Measurements from ENCODE around the gene ZNF563. TPM values are rescaled to one million over a fixed set of nuclear protein-coding genes. Genes with fewer than 3 reads are reported as not detected.

ZNF563 gene
- polyA plus RNA-seq, 2 of the 4 experiments (the other 2 are of a cell fraction) = not detected

- no peak for TF ChIP-seq CBX2 (IDR thresholded peaks at IDR 0.05; ENCODE audit: borderline replicate concordance, low read depth)
- TF ChIP-seq ELK1 (IDR thresholded peaks at IDR 0.05; ENCODE audit: low read depth, low read length) = no peak
- no peak for TF ChIP-seq PHF8 (IDR thresholded peaks at IDR 0.05; ENCODE audit: borderline replicate concordance, low read depth)
- TF ChIP-seq POLR2A (IDR thresholded peaks at IDR 0.05; ENCODE audit: low read length) = no peak
- no peak for TF ChIP-seq E2F6 (IDR thresholded peaks at IDR 0.05; ENCODE audit: borderline replicate concordance, low read depth)
- TF ChIP-seq BCL3 (IDR thresholded peaks at IDR 0.05) = no peak
- TF ChIP-seq HDAC2 (IDR thresholded peaks at IDR 0.05) = no peak
- no peak for TF ChIP-seq RCOR1 (IDR thresholded peaks at IDR 0.05; ENCODE audit: low read depth, low read length)
- no peak for TF ChIP-seq TP53 (CRISPR knock-in tag; IDR thresholded peaks at IDR 0.05)
- TF ChIP-seq HOXA7 (CRISPR knock-in tag; IDR thresholded peaks at IDR 0.05) = no peak
- TF ChIP-seq HMGXB4 (CRISPR knock-in tag; IDR thresholded peaks at IDR 0.05; ENCODE audit: borderline replicate concordance) = no peak
- no peak for TF ChIP-seq NPAS2 (CRISPR knock-in tag; IDR thresholded peaks at IDR 0.05; ENCODE audit: borderline replicate concordance)
- no peak for TF ChIP-seq ZFP36 (IDR thresholded peaks at IDR 0.05; ENCODE audit: borderline replicate concordance, partially characterized antibody)
- no peak for TF ChIP-seq CHD4 (IDR thresholded peaks at IDR 0.05; ENCODE audit: borderline replicate concordance)
- no peak for TF ChIP-seq FOSL2 (IDR thresholded peaks at IDR 0.05)
- no peak for TF ChIP-seq FOSL2 (CRISPR knock-in tag; IDR thresholded peaks at IDR 0.05)
- no peak for TF ChIP-seq CTCF (IDR thresholded peaks at IDR 0.05)
- H3K4me3 ChIP-seq = no peak overlapping the region
- CTCF ChIA-PET = no interaction called here
- peaks cover 32% of the 10 kb centered on the region for H3K9me3 ChIP-seq
- WGBS (ENCODE audit: missing lambda C conversion rate) = 30% methylated on average over 5 of the region's 5 CpGs
- no peak for DNase-seq (ENCODE audit: low read depth in 1 of 2, low spot score in 1 of 2)
- no peak overlapping the region for H3K4me2 ChIP-seq
- H3K27ac ChIP-seq = no peak overlapping the region
- no peak for ATAC-seq
- no peak for FAIRE-seq
- POLR2A ChIA-PET = no interaction called here
- no peaks in the 10 kb centered on the region for H3K4me1 ChIP-seq
Measured at GRCh38 chr19:12272386-12272785, 61.0 kb downstream of the ZNF563 start.

- Histone ChIP-seq H3K9me3 (peaks cover 30% of the 10 kb centered on the region), H3K4me3 (no peak overlapping the region), H3K27ac (no peak overlapping the region), H3K4me2 (no peak overlapping the region), H3K4me1 (no peaks in the 10 kb centered on the region)
- FAIRE-seq (no peak), DNase-seq (ENCODE audit: low read depth in 1 of 2, low spot score in 1 of 2) (no peak), ATAC-seq (no peak)
- ChIA-PET CTCF (no interaction called here), POLR2A (no interaction called here)
- 68% methylated on average over 2 of the region's 2 CpGs for WGBS (ENCODE audit: missing lambda C conversion rate)
- TF ChIP-seq POLR2A (IDR thresholded peaks at IDR 0.05; ENCODE audit: low read length) = no peak
- no peak for TF ChIP-seq POLR2AphosphoS2 (conservative IDR thresholded peaks at IDR 0.05; ENCODE audit: low read length)
- no peak for TF ChIP-seq RCOR1 (IDR thresholded peaks at IDR 0.05; ENCODE audit: low read depth, low read length)
- TF ChIP-seq JUN (IDR thresholded peaks at IDR 0.05) = no peak
- TF ChIP-seq MYC (IDR thresholded peaks at IDR 0.05; ENCODE audit: borderline replicate concordance, low read length) = no peak
- no peak for TF ChIP-seq SMC3 (IDR thresholded peaks at IDR 0.05)
- TF ChIP-seq PBX3 (IDR thresholded peaks at IDR 0.05) = no peak
- TF ChIP-seq TFCP2L1 (CRISPR knock-in tag; IDR thresholded peaks at IDR 0.05) = no peak
- TF ChIP-seq ZC3H11A (IDR thresholded peaks at IDR 0.05) = no peak
- no peak for TF ChIP-seq FOSL2 (IDR thresholded peaks at IDR 0.05)
- TF ChIP-seq FOSL2 (CRISPR knock-in tag; IDR thresholded peaks at IDR 0.05) = no peak
- TF ChIP-seq, protein P1, sequence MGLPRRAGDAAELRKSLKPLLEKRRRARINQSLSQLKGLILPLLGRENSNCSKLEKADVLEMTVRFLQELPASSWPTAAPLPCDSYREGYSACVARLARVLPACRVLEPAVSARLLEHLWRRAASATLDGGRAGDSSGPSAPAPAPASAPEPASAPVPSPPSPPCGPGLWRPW (IDR thresholded peaks at IDR 0.05) = no peak
- TF ChIP-seq E2F6 (IDR thresholded peaks at IDR 0.05; ENCODE audit: borderline replicate concordance, low read depth) = no peak
- TF ChIP-seq TP53 (CRISPR knock-in tag; IDR thresholded peaks at IDR 0.05) = no peak
- no peak for TF ChIP-seq MAFK (IDR thresholded peaks at IDR 0.05; ENCODE audit: partially characterized antibody)
- TF ChIP-seq, protein P2, sequence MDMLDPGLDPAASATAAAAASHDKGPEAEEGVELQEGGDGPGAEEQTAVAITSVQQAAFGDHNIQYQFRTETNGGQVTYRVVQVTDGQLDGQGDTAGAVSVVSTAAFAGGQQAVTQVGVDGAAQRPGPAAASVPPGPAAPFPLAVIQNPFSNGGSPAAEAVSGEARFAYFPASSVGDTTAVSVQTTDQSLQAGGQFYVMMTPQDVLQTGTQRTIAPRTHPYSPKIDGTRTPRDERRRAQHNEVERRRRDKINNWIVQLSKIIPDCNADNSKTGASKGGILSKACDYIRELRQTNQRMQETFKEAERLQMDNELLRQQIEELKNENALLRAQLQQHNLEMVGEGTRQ (IDR thresholded peaks at IDR 0.05) = no peak
- TF ChIP-seq ESRRA (IDR thresholded peaks at IDR 0.05; ENCODE audit: borderline replicate concordance, low read length) = no peak
- no peak for TF ChIP-seq RARB (CRISPR knock-in tag; IDR thresholded peaks at IDR 0.05)
Measured at GRCh38 chr19:12270854-12271253, 62.6 kb downstream of the ZNF563 start.

Data from A549 (cell line).